ENCODE data around the gene HSPB7.

HSPB7 gene

GRCh38 chr1:15975805-15976680 is 41.8 kb downstream of the HSPB7 start, which contains the start of gene ZBTB17:
ZBTB17 (minus strand) TSS chr1:15976101; CDS start chr1:15948495, 27,606 bp downstream.
- DNase-seq (ENCODE audit: low spot score), result peak; percentile 99

- DNase-seq (ENCODE audit: low spot score), result peak; percentile 63
Observed at GRCh38 chr1:15975358-15975804, 42.5 kb downstream of the HSPB7 start.

- no peak for DNase-seq (ENCODE audit: low spot score)
Observed at GRCh38 chr1:15974855-15975254, 43.0 kb downstream of the HSPB7 start.

GRCh38 chr1:15973772-15974171 is 44.1 kb downstream of the HSPB7 start:
- DNase-seq (ENCODE audit: low spot score), result no peak

- DNase-seq (ENCODE audit: low spot score), result no peak
Observed at GRCh38 chr1:15972409-15972808, 45.4 kb downstream of the HSPB7 start.

GRCh38 chr1:15970911-15971310 is 46.9 kb downstream of the HSPB7 start:
- no peak for DNase-seq (ENCODE audit: low spot score)

GRCh38 chr1:15969321-15969880 is 48.4 kb downstream of the HSPB7 start:
- no peak for DNase-seq (ENCODE audit: low spot score)

GRCh38 chr1:15968172-15968571 is 49.7 kb downstream of the HSPB7 start:
- DNase-seq (ENCODE audit: low spot score), result no peak

GRCh38 chr1:15966956-15967344 is 50.9 kb downstream of the HSPB7 start:
- no peak for DNase-seq (ENCODE audit: low spot score)

GRCh38 chr1:15966081-15966955 is 51.5 kb downstream of the HSPB7 start:
- peak; percentile 41 for DNase-seq (ENCODE audit: low spot score)

- DNase-seq (ENCODE audit: low spot score), result peak; percentile 77
Observed at GRCh38 chr1:15965228-15965767, 52.5 kb downstream of the HSPB7 start.
